Activated naive CD4-positive, alpha-beta T cell treated with anti-CD3 and anti-CD28 coated beads, Interleukin-2, amount 50 U/mL, for 24 hours (primary cell): ENCODE results near the gene ABCA7.

Experiments used
- H3K27ac Mint-ChIP-seq: one replicate; pipeline ENCODE4 v1.8.0; 2021; ENCODE audit warnings: mild to moderate bottlenecking, mixed read lengths
- H3K27me3 Mint-ChIP-seq: one replicate; pipeline ENCODE4 v1.8.0; 2021; ENCODE audit warnings: mixed read lengths
- H3K36me3 Mint-ChIP-seq: one replicate; pipeline ENCODE4 v1.8.0; 2021; ENCODE audit warnings: mixed read lengths
- H3K4me1 Mint-ChIP-seq: one replicate; pipeline ENCODE4 v1.8.0; 2021; ENCODE audit warnings: mixed read lengths
- H3K4me3 Mint-ChIP-seq: one replicate; pipeline ENCODE4 v1.8.0; 2021; ENCODE audit warnings: mild to moderate bottlenecking, mixed read lengths
- H3K9me3 Mint-ChIP-seq: one replicate; pipeline ENCODE4 v1.8.0; 2021; ENCODE audit warnings: mixed read lengths

The ABCA7 gene

DNA sequence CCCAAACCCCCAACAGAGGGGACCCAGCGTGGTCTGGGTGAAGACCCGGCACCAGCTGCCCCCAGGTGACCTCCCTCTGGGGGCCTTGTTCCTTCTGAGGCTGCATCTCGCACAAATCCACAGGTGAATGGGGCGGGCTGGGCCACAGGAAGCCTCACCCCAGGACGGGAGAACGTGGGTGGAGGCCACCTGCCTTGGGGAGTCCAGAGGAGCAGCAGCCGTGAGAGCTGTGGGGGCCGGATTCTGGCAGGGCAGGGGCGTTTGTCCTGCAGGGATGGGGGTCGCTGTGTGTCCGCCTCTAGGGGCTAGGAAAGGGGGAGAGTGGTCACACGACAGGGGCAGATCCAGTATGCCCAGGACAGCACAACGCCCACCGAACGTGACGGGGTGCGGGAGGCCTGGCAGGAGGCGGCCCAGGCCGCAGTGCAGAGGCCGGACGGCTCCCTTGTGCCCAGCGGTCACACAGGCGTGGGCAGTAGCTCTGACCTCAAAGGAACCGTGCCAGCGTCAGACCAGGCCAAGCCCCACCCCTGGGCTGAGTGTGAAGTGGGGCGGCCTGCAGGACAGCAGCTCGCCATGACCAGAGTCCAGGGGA lies 48.6 kb downstream of the ABCA7 start:
- Mint-ChIP-seq H3K9me3 (no peaks in the 10 kb centered on the region), H3K36me3 (peaks cover 5% of the 10 kb centered on the region), H3K27ac (no peak overlapping the region), H3K27me3 (no peaks in the 10 kb centered on the region), H3K4me1 (peaks cover 37% of the 10 kb centered on the region), H3K4me3 (no peak overlapping the region)

DNA sequence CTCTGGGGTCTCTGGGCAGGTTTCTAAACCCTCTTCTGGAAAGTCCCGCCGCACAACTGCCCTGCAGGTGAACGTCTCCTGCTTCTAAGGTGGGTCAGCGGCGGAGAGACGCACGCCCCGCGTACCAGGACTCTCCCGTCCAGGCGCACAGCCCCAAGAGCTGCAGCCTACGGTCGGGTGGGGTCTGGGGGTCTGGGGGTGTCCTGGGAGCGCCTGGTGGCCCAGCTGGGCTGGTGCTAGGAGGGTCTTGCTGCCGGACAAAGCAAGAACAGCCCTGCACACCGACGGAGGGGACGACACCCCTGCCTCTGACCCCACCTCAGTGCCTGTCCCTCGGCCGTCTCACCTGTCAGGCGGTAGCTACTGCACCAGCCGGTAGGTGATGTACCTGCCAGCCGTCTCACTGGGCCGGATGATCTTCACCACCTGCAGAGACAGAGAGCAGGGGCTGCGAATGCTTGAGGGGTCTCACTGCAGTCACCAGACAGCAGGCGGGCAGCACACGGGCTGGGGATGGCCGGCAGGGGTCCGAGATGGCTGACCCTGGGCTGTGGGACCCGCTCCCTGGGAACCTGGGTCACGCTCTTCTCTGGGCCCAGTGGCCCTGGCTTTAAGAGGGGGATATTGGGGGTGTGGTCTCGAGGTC lies 49.3 kb downstream of the ABCA7 start:
- no peak overlapping the region for H3K27ac Mint-ChIP-seq
- no peaks in the 10 kb centered on the region for H3K27me3 Mint-ChIP-seq
- no peak overlapping the region for H3K4me3 Mint-ChIP-seq
- peaks cover 4% of the 10 kb centered on the region for H3K36me3 Mint-ChIP-seq
- peaks cover 35% of the 10 kb centered on the region for H3K4me1 Mint-ChIP-seq
- H3K9me3 Mint-ChIP-seq: no peaks in the 10 kb centered on the region

DNA sequence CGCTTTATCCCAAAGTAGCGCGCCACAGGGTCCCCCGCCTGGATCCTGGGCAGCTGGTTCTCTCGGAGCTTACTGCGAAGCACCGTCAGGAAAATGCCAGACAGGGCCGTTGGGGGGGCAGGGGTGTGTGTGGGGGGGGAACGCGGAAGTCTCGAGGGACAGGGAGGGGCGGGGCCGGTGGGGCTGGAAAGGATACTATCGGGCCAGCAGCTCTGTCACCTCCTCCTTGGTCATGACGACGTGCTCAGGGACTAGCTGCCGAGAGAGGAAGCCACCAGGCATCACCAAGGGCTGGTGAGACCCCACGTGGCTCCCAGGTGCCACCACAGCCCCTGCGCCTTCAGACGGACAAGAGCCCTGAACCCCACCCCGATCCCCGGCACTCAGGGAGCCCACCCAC lies 50.0 kb downstream of the ABCA7 start:
- Mint-ChIP-seq H3K4me3 (no peak overlapping the region), H3K36me3 (peaks cover 4% of the 10 kb centered on the region), H3K27me3 (no peaks in the 10 kb centered on the region), H3K4me1 (peaks cover 32% of the 10 kb centered on the region), H3K9me3 (no peaks in the 10 kb centered on the region), H3K27ac (no peak overlapping the region)

DNA sequence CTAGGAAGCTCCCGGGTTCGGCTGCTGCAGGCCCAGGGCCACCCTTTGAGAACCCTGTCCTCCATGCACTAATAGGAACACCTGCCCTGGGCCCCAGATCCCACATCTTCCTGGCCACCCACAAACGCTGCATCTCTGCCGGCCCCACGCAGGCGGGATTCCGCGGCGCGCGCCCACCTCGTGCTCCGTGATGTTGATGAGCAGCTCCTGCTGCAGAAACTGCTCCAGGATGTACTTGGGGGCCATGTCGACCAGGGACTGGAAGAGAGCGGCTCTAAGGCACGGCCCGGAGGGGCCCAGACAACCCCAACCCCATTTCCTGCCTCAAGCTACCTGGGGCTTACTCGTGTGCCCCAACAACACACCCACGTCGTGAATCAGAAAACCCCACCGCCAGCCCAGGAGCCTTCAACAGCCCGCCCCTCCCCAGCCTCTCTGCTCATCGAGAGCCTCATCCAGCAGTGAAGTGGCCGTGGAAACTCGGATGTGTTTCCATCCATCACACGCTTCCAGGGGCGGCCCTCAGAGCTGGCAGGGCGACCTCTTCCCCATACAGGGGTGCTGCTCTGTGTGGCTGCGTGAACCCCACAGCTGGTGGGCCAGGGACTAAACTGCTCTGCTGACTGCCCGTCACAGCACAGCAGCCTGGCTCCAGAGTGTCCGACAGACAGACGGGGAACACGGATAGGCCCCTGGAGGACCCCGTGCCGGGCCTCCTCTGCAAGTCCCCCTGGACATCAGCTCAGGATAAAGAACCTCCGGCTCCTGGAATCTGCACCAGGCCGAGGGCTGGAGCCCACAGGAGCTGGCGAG lies 51.0 kb downstream of the ABCA7 start:
- Mint-ChIP-seq H3K36me3 (peaks cover 2% of the 10 kb centered on the region), H3K9me3 (no peaks in the 10 kb centered on the region), H3K27ac (no peak overlapping the region), H3K4me3 (no peak overlapping the region), H3K27me3 (no peaks in the 10 kb centered on the region), H3K4me1 (peaks cover 33% of the 10 kb centered on the region)

DNA sequence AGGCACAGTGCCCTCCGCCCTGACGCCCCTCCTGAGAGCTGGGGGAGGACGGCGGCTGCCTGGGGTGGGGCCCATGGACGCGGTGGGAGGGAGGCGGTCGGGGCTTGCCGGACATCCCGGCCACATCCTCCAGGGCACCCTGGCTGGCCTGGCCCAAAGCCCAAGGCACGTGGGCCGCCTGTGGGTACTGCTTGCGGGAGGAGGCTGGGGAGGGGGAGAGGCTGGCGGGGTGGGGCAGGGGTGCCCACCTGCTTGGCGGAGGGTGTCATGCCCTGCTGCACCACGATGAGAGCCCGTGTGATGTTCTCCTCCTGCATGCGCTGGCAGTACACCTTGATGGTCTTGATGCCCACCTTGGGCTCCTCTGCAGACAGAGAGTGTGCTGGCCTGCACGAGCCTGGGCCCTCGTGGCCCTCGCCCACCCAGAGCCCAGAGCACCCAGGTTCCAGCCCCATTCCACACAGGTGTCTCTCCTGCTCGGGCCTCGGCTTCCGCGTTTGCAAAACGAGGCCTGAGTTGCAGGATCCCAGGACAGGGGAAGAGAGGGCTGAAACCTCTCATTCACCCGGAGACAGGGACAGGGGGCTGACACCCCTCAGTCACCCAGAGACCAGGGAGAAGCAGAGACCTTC lies 51.8 kb downstream of the ABCA7 start:
- H3K4me3 Mint-ChIP-seq: no peak overlapping the region

DNA sequence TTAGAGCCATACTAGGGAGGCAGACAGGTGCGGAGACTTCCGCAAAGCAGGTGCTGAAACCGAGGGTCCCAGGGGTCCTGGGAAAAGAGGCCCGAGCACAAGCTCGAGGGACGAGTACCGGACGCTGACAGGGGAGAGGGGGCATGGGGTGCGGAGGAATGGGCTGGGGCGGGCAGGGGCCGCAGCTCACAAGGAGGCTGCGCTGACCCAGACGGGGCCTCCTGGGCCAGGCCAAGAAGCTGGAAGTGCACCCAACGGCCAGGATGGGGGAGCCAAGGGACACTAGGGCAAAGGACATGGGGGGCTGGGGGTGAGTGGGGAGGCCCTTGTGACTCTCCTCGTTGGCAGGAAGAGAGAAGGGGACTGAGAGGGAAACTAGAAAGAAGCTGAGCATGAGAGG lies 53.4 kb downstream of the ABCA7 start:
- peaks cover 33% of the 10 kb centered on the region for H3K4me1 Mint-ChIP-seq
- peaks cover 2% of the 10 kb centered on the region for H3K36me3 Mint-ChIP-seq
- peak overlapping the region; percentile 70 for H3K27ac Mint-ChIP-seq

More for the DNA sequence above, 51.8 kb downstream of the ABCA7 start:
- Mint-ChIP-seq H3K27me3 (no peaks in the 10 kb centered on the region), H3K9me3 (no peaks in the 10 kb centered on the region), H3K4me1 (peaks cover 36% of the 10 kb centered on the region), H3K36me3 (peaks cover 2% of the 10 kb centered on the region), H3K27ac (no peak overlapping the region)

DNA sequence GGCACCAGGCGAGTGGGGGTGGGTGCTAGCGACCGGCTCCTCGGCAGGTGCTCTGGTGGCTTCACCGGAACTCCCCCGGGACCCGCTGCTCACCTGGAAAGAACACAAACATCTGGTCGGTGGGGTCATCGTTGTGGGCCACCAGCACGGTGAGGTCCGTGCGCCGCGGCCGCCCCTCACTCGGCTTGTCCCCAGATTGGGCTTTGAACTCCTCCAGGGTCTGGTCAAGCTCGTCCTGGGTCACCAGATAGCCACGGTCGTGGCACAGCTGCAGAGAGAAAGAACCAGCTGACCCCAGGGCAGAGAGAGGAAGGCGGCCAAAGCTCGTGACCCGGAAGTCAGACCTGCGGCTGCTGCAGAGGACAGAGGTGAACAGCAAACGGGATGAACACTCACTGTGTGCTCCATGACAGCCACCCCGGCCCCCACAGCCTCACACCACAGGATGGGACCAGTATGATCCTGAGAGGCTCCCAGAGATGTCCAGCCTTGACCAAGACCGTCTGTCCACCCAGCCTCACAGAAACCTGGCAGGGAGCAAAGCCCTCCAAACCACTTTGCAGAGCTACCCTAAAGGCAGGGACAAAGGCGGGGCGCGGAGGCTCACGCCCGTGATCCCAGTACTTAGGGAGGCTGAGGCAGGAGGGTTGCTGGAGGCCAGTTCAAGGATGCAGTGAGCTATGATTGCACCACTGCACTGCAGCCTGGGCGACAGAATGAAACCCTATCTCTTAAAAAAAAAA lies 54.1 kb downstream of the ABCA7 start:
- peak overlapping the region; percentile 92 for H3K4me3 Mint-ChIP-seq
- no peaks in the 10 kb centered on the region for H3K9me3 Mint-ChIP-seq
- no peaks in the 10 kb centered on the region for H3K27me3 Mint-ChIP-seq
- H3K36me3 Mint-ChIP-seq: peaks cover 2% of the 10 kb centered on the region
- H3K4me1 Mint-ChIP-seq: peaks cover 38% of the 10 kb centered on the region
- H3K27ac Mint-ChIP-seq: peak overlapping the region; percentile 84

More for the DNA sequence above, 53.4 kb downstream of the ABCA7 start:
- H3K4me3 Mint-ChIP-seq: peak overlapping the region; percentile 92
- no peaks in the 10 kb centered on the region for H3K9me3 Mint-ChIP-seq
- H3K27me3 Mint-ChIP-seq: no peaks in the 10 kb centered on the region

DNA sequence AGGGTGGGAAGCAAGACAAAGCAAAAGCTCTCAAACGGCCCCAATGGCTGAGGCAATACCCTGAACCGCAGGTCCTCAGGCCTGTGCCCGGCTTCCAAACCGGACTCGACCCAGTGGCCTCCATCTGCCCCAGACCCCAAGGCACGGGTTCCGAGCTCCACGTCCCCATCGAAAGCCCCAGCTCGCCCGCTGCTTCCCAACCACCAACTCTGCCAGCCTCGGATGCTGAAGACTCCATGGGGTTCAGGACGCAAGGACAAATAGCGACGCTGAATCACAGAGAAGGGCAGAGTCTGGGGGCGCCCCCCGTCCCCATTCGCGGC lies 54.7 kb downstream of the ABCA7 start:
- peak overlapping the region; percentile 84 for H3K27ac Mint-ChIP-seq

DNA sequence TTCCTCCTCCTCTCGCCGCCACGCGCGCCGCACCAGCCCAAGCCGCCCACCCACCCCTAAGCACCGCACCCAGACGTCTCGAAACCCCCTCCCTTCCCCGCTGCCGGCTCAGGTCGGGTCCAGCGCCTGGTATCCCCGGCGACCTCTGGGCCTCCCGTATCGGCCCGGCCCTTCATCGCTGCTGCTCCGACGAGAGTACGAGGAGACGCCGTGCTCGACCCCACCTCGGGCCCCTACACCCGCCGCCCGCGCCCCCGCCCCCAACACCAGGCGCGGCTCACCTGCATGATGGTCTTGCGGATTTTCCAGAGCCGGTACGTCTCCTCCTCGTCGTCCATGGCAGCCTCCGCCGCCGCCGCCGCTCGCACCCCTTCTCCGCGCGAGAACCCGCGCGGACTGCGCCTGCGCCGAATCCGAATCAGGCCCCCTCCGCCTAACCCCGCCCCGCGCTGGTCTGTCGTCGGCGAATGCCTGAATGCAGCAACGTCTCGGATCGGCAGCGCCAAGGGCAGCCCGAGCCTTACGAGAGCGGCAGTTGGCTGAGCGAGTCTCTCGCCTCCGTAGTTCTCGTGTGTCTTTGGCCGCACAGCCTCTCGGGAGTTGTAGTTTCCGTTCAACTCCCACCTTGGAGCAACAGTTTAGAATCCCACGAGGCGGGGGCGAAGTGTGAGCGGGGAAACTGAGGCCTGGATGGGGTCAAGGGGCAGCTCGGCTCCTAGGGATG lies 55.2 kb downstream of the ABCA7 start, which contains the start of gene POLR2E:
POLR2E (minus strand) TSS at position 398 of the 724 bp plus-strand sequence; CDS start at position 338, 60 bp downstream.
- H3K27ac Mint-ChIP-seq: peak within 1 kb of the TSS; percentile 95
- H3K9me3 Mint-ChIP-seq: no peaks in the 10 kb centered on the region
- H3K4me1 Mint-ChIP-seq: peaks cover 48% of the 10 kb centered on the region
- peaks cover 2% of the 10 kb centered on the region for H3K36me3 Mint-ChIP-seq
- peak within 1 kb of the TSS; percentile 92 for H3K4me3 Mint-ChIP-seq
- no peaks in the 10 kb centered on the region for H3K27me3 Mint-ChIP-seq

More for the DNA sequence above, 54.7 kb downstream of the ABCA7 start:
- Mint-ChIP-seq H3K36me3 (peaks cover 2% of the 10 kb centered on the region), H3K9me3 (no peaks in the 10 kb centered on the region), H3K4me3 (peak overlapping the region; percentile 92), H3K4me1 (peaks cover 44% of the 10 kb centered on the region), H3K27me3 (no peaks in the 10 kb centered on the region)

DNA sequence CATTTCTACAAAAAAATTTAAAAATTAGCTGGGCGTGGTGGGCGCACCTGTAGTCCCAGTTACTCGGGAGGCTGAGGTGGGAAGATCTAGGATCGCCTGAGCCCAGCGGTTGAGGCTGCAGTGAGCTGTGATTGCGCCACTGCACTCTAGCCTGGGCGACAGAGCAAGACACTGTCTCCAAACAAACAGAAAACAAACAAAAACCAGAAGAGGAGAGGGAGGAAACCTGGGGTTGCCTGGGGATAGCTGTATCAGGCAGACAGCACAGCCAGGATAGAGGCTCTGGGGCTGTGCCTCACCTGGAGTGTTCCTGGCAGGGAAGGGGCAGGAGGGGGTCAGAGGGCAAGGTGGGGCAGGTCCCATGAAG lies 57.9 kb downstream of the ABCA7 start:
- Mint-ChIP-seq H3K27me3 (no peaks in the 10 kb centered on the region), H3K36me3 (peaks cover 2% of the 10 kb centered on the region), H3K27ac (peak overlapping the region; percentile 80), H3K9me3 (no peaks in the 10 kb centered on the region), H3K4me1 (peaks cover 63% of the 10 kb centered on the region), H3K4me3 (no peak overlapping the region)

DNA sequence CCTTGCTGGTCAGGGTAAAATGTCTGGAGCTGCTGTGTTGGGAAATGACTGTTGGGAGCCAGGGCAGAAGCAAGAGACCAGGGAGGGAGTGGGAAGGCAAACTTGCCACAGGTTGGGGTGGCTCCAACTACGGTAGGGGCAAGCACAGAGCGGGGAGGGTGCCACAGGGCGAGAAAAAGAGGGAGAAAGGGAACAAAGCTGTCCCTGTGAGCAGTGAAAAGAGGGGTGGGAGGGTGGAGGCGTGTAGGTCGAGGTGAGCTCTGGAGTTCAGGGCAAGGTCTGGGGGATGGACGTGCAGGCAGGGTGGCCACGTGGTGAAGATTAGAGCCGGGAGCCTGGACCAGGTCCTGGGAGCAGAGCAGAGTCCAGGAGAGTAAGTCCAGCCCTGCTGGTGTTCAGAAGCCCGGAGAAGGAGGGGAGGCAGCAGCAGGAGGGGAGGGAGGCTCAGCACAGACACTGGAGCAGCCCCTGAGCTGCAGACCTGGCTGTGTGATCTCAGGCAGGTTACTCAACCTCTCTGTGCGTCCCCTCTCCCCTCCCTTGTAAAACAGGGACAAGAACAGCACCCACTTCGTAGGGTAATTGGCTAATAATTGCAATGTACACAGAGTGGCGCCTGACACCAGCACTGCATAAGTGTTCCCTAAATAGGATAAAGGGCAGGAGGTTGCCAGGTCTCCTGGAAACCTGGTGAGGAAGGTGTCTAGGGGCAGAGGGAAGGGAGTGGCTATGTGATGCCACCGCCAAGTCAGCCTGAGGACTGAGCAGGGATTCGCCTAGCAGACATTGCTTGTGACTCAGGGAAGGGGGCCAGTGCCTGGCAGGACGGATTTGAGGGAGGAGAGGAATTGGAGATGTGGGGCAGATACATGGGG lies 58.5 kb downstream of the ABCA7 start:
- no peaks in the 10 kb centered on the region for H3K27me3 Mint-ChIP-seq
- no peaks in the 10 kb centered on the region for H3K9me3 Mint-ChIP-seq
- H3K4me1 Mint-ChIP-seq: peaks cover 62% of the 10 kb centered on the region
- peaks cover 2% of the 10 kb centered on the region for H3K36me3 Mint-ChIP-seq
- no peak overlapping the region for H3K4me3 Mint-ChIP-seq
- H3K27ac Mint-ChIP-seq: peak overlapping the region; percentile 89

DNA sequence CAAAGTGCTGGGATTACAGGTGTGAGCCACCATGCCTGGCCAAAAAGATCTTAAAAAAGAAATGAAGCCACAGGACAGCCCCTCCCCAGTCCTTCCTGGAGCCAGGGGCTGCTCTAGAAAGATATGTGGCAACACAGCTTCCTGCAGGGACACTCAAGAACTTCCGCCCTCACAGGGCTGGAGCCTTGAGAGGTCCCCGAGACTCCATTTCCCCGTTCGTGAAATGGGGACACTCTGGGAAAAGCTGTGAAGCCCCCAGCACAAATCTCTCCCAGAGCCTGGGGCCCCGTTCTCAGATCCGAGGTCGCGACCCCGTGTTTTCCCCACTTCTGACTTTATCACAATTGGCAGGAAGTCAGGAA lies 61.4 kb downstream of the ABCA7 start:
- Mint-ChIP-seq H3K36me3 (no peaks in the 10 kb centered on the region), H3K4me3 (peak overlapping the region; percentile 55), H3K9me3 (no peaks in the 10 kb centered on the region), H3K4me1 (peaks cover 49% of the 10 kb centered on the region), H3K27ac (peak overlapping the region; percentile 46), H3K27me3 (no peaks in the 10 kb centered on the region)

DNA sequence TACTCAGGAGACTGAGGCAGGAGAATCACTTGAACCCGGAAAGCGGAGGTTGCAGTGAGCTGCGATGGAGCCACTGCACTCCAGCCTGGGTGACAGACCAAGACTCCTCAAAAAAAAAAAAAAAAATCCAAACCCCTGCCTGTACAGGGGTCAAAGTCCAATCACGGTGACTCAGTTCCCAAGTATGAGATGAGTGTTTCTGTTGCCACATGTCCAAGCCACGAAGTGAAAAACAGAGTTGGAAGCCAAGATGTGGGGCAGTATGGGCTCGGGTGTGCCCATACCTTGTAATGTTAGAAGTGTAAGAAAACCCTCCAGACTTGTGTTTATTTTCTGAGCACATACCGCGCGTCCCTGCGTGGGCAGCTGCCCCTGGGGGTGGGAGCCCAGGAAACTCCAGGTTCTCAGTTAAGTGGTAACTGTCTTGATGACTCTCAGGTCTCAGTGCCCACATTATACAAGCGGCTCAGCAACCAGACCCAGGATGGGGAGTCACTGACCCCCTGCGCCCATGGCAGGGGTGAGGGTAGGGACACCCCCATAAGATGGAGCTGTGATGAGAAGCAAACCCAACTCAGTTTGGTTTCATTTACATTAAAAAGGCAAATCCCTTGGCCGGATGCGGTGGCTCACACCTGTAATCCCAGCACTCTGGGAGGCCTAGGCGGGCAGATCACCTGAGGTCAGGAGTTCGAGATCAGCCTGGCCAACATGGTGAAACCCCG lies 62.7 kb downstream of the ABCA7 start:
- peaks cover 46% of the 10 kb centered on the region for H3K4me1 Mint-ChIP-seq
- peak overlapping the region; percentile 35 for H3K27ac Mint-ChIP-seq
- H3K27me3 Mint-ChIP-seq: no peaks in the 10 kb centered on the region
- H3K9me3 Mint-ChIP-seq: no peaks in the 10 kb centered on the region
- peak overlapping the region; percentile 70 for H3K4me3 Mint-ChIP-seq
- H3K36me3 Mint-ChIP-seq: no peaks in the 10 kb centered on the region
